CD4-positive, alpha-beta T cell treated with Interleukin-4 for 4 hours (primary cell): Measurements from ENCODE around the gene SPATC1L.
"Not testable (repeated sequence)": the region's sequence is repeated elsewhere in the genome, so short reads cannot be mapped to it uniquely, and the experiment has no call there.

Experiments
- DNase-seq: peaks from one replicate; pipeline ENCODE4 v3.0.0-alpha.2; 2020

The SPATC1L gene

DNA sequence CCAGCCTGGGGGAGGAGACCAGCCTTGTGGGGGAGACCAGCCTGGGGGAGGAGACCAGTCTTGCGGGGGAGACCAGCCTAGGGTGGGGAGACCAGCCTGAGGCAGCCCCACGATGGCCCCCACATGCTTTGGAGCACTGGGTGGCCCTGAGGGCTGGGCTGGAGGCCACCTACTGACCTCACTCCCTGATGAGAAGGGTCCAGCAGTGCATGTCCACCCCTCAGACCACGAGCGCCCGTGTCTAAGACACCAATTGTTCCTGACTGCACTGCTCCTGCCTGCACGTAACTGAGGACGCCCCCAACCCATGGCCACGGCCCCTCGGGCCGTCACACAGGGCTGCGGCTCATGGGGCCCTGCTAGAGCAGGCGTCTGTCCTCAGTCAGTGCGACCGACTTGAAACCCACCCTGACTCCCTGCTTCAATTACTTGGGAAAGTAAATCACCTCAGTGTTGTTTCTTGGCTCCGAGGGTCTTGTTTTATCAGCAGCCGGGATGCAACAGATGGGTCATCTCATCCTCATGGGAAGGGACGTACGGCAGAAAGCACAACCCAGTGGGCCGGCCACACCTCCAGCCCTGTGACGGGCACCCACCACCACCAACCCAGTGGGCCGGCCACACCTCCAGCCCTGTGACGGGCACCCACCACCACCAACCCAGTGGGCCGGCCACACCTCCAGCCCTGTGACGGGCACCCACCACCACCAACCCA lies at the start of gene SPATC1L:
SPATC1L (minus strand) TSS at position 550 of the 715 bp plus-strand sequence. CDS start 1,643 bp downstream, outside the sequence.
- DNase-seq = peak; percentile 30

DNA sequence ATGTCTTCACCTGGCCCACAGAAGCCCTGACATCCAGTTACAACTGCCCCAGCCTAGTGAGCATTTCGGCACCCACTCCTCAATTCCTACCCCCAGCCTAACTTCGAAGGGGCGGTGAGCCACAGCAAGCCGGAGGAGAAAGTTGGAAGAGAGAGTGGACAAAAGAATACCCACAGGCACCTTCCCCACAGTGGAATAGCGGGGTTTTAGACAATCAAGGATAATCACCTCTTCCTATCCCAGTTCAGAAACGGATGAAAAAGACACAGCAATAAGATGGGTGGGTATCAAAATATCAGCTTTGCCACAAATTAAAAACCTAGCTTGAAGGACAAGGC lies 45.6 kb upstream of the SPATC1L start:
- DNase-seq = no peak

DNA sequence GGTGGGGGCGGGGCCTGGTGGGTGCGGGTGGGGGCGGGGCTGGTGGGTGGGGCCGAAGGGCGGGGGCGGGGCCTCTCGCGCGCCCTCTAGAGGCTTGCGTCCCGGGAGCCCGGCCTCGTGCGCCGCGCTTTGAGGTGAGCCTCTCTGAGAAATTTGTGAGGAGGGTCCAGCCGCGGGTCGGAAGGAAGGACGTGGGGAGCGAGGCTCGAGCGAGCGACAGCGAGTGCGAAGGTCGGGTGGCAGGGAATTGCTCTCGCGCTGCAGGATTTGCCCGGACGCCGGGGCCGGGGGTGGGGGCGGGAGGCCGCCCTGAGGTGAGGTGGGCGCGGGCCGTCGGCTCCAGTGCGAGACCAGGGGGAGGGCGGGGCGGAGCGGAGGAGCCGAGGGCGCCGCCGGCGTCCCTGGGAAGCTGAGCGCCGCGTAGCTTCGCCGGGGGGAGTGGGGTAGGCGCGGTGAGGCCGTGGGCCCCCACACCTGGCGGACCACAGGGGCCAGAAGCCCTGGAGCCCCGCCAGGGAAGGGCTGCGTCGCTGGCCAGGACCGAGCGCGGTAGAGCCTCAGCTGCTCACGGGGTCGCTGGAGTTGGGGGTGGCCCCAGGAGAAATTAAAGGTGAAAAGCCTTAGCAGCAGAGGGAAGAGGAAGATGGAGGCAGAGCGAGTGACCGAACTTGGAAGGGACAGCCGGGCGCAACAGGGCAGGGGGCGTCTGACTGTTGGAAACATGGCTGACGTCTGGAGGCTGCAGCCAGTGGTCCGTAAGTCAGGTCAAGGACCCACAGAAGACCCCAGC lies 45.1 kb upstream of the SPATC1L start:
- no peak for DNase-seq

DNA sequence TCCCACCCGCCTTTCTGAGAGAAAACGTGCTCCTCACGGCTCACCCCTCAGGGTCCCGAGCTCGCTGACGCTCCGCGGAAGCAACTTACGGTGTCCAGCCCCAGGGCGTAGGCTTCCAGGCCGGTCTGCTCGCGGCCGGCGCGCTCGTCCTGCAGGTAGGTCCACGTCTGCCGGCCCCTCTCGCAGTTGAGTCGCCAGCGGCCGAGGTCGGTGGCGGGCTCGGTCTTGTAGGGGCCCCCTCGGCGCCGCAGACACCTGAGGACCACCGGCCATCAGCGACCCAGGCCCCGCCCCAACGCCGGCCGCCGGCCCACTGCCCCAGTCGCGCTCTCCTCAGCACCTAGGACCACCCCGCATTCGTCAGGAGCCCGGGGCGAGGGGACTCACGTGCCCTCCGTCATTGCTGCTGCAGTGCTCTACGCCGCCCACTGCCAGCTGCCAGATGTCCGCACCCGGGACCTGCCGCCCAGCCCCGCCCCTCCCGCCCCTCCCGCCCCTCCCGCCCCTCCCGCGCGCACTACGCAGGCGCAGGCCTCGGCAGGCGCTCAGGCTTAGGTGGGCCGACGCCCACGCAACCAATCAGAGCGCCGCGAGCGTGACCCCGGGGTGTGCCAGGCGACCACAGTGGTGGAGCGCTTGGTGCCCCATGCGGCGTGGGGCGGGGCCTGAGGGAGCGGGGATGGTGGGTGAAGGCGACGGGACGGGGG lies 44.2 kb upstream of the SPATC1L start, which contains the start of gene LSS:
LSS (minus strand) TSS at position 430 of the 707 bp plus-strand sequence; CDS start at position 401, 29 bp downstream.
- DNase-seq = peak; percentile 99

DNA sequence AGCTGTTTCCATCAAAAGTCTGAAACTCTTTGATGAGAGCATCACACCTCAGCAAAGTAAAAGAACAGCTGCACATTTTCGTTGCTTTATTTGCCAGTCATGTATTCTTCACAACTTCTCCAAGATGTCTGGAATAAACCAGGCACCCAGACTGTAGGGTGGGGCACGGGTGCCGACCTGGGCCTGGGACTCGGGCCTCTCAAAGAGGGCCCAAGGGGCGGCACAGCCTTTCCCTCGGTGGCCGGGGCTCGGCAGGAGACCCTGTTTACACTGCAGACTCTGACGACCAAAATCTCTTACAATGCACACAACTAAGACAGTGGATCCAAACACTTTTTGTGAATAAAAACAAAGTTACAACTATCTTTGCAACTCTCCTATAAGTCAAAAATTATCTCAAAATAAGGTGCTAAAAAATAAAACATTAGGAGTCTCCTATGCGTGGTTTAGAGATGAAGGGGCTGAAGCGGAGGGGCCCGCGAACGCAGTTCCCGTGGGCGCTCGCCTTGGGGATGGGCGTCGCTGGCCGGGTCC lies 43.6 kb upstream of the SPATC1L start:
- no peak for DNase-seq

DNA sequence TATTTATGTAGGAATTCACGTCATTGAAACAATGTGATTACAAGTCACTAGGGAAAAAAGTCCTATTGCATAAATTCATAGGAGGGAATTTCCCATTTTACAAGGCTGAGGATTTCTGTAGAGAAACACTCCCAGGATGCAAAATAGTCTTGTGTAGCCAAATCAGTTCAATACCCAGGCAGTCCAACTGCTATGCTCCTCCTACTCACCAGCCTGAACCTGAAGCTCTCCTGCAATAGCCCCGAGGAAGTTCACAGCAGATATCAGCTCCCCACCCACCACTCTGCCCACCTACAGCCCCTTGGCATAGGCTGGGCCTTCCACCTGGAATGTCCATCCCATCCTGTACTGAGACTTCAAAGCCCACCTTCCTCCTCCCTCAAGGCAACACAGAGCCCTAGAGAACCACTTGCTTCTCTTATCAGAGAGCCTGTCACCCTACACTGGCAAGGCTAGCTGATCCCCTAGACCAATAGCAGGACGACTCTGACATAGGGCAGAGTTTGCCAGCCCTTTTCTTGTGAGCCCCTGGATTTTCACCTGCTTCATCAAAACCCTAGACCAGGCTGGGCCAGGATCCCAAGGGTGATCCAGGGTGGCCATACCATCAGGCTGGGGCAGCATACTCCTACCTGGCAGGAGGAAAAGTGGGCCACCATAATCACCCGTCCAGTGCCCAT lies 42.8 kb upstream of the SPATC1L start:
- DNase-seq = no peak

DNA sequence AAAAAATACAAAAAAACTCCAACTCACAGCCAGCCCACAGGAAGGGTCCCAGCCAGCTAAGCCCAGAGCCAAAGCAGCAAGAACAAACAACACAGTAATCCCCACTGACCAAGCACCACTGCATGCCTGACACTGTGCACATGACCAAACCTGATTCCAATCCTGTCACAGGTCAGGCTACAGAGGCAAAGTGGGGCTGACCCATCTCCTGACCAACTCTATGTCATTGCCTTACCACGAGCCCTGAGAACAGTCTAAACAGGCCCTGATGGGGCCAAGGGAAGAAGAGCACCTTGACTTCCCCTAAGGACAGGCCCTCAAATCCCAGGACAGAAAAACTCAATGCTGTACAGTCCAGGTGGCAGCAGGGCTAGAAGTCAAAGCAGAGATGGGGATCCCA lies 41.9 kb upstream of the SPATC1L start:
- no peak for DNase-seq

DNA sequence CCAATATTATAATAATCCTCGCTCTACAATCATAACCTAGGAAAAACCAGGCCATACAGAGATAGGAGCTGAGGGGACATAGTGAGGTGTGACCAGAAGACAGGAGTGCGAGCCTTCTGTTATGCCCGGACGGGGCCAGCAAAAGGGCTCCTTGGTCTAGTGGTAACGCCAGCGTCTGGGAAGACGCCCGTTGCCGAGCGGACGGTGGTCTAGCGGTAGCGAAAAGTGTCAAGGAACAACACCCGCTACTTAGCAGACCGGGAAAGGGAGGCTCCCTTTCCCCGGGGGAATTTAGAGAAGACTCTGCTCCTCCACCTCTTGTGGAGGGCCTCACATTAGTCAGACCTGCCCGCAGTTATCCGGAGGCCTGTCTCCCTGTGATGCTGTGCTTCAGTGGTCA lies 39.4 kb upstream of the SPATC1L start:
- DNase-seq = not testable (repeated sequence)

DNA sequence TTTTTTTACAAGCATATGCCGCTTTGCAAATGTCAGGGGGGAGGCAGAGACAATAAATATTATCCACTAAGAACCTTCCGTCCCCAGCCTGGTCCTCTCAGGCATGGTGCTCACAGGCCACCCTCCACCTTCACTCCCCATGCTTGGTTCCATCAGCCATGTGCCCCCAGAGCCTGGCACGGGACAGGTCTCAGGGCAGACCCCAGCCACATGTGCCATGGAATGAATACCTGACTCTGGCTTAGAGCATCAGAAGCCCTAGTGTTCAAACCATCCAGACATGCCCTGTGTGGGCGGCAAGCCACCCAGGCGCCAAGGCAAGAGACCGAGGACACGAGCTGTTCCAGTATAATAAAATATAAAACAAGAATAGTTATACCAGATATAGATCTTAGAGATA lies 39.0 kb upstream of the SPATC1L start:
- DNase-seq = no peak

DNA sequence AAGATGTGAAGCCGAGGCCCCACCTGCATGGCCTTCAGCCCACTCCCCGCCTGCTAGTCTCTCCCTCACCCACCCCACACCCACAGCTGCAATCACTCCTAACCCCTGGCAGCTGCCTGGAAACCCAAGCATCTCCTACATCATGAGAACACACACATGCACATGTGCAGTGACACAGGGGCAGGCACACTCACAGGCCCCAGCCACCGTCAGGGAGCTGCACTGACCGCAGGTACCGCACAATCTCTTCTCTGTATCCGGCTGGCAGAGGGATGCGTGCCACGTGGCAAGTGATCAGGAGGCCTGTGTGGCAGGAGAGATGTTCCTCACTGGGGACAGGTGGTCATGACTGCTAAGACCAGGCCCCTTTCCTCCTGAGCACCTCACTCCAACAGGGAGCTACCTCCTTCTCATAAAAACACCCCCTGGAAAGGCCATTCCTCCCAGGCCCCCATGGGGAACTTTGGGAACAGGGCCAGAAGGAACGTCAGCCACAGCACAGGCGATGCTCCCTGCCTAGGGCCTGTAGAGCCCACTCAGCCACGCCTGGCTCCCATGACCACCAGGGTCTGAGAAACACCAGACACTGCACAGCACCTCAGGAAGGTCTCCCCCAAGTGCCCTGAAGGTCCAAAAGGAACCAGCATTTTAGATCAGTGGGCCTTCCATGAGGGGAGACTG lies 38.3 kb upstream of the SPATC1L start:
- DNase-seq = no peak

DNA sequence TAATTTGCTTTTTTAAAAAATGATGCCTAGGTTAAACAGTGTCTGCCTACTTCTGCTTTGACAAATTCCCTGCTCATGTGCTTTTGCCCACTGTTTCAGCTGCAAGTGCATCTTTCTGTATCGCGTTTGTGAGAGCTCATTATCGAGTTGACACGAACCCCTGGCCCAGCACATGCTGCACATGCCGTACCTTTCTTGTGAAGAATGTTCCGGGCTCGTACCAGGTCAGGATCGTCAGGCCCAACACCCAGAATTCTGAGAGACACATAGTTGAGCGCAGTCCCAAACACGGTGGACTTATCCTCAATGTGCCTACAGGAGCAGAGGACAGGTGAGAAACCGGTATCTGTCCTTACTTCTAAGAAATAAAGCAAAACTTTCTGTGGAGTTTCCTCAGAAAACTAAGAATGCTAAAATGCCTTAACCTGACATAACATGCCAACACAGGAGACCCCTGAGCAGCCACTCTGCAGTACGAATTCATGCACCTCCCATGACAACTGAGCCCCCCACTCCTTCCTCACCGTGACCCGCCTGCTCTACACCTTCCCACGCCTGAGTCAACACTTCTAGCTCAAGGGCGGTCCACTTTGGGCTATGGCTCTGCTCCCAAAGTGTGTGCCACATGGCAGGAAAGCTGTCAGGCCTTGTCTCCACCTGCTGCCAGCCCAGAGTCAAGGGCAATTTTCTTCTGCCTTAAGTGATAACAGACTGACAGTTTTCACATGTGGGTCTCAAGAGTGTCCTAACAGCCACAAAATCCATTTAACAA lies 37.6 kb upstream of the SPATC1L start:
- DNase-seq = no peak

DNA sequence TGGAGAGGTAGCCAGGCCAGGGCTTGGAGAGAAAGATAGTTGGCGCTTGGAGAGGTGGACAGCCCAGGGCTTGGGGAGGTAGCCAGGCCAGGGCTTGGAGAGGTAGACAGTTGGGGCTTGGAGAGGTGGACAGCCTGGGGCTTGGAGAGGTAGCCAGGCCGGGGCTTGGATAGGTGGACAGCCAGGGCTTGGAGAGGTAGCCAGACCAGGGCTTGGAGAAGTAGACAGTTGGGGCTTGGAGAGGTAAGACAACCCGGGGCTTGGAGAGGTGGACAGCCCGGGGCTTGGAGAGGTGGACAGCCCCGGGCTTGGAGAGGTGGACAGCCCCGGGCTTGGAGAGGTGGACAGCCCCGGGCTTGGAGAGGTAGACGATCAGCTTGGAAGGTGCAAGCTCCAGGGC lies 36.6 kb upstream of the SPATC1L start:
- no peak for DNase-seq

DNA sequence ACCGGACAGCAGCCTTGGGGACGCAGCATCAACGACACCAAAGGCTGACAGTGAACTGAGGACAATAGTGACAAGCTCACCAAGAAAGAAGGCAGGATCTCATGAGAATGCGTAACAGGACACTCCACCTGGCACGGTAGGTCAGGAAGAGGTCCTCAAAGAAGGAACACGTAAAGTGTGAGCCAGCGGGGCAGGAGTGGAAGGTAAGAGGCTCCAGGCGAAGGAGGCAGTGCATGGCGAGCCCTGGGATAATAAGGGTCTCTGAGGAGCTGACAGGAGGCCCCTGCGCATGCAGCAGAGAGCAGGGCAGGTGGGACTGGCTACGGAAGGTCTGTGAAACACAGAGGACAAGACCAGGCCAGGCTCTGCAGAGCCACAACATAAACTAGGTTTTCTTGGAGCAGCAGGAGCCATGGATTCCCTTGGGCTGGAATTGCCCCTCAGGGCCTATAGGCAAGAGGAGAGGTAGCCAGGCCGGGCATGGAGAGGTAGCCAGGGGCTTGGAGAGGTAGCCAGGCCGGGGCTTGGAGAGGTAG lies 36.1 kb upstream of the SPATC1L start:
- no peak for DNase-seq

DNA sequence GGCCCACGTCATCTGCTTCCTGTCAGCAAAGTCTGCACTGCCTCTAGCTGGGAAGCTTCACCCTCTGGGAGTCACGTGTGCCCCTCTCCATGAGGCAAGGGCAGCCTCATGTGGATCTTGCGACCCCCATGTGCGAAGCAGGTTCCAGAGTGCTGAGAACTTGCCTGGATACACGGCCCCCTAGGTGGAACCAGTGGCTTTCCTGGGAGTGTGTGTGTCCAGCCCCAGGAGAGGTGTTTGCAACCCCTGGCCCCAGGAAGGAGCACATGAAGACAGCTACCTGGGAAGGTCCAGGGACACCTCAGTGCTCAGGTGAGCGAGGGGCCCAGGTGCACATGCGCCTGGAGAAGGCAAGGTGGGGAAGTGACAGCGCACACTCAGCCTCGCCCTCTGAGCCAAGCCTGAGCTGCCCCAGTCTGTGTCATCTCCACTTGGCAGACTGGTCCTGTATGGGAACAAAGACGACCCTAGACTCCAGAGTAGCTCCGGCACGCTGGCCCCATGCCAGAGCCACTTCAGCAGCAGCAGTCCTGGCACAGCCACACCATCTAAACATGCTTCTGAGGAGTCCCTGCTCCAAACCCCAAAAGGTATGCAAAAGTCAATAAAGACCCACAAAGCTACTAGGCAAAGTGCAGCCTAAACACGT lies 35.5 kb upstream of the SPATC1L start:
- DNase-seq = no peak

DNA sequence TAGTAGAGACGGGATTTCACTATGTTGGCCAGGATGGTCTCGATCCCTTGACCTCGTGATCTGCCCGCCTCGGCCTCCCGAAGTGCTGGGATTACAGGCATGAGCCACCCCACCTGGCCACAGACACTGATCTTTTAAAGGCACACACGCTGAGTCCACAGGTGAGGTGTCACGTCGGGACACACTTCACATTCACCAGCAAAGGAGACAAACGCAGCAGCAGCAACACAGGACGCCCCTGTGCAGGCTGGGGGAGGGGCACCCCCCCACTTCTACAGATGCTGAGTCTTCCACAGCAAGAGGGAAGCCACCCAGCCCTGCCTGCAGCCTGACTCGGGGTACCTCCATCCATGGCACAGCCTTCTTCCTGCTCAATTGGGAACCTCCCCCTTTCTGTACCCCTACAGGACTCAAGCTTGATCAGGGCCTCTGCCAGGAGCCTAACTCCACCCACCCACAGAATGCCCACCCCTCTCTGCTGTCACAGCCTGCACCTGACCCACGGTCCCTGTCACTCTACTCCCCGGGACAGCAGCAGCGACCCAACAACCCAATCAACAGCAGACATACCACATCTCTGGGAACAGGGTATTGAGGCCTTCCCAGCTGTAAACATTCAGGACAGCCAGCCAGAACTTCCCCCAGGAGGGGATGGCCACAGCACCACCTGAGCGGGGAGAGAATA lies 34.8 kb upstream of the SPATC1L start:
- DNase-seq = no peak

DNA sequence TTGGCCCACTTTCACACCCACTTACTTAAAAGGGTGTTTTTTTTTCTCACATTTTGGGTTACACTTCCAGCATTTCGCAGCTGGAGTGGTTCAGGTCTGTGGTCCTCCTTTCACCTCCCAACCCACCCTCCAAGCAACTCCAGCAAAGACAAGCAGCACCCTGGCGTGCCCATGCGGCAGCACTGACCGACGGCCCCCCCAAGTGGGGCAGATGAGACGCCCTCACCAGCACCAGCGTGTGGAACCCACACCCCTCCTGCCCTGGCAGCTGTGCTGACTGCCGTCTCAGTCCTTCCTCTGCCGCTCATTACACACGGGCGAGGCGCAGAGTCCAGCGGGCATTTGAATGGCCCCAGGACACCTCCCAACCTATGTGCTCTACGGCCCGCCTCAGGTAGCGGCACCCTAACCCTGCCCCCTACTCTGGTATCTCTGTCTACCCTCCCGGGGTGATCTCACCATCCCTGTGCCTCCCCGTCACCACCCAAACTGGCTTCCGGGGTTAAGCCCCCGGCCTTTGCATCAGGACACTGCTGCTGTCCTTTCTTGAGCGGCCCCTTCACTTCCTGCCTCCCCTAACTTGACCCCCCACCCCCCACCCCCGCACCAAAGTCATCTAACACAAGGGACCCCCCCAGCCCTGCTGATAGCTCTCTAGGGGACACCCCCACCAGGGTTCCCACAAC lies 33.4 kb upstream of the SPATC1L start:
- DNase-seq = no peak

DNA sequence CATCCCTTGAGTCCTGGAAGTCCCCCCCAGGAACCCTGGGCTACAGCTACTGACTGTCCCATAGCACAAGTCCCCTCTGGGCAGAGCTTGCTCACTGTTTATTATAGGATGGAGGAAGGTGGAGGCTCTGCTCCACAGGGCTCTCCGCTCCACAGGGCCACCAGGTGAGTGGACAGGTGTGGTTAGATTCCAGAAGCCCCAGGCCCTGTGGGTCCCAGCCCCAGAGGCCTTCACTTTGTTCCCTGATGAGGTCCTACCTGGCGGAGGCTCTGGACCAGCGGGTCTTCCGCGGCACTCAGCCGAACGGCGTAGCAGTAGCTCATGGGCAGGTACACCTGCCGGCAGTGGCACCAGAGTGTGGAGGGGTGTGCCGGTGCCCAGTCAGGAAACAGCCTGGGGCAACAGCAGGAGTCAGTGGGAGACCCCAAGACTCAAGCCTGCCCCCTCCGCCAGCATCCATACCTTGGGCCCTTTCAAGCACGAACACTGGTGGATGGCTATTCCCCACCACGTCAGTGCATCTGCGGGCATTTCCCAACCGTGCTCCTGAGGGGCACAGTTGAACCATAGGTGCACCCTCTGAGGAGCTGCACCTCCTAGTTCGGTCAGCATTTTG lies 32.0 kb upstream of the SPATC1L start:
- DNase-seq = no peak

DNA sequence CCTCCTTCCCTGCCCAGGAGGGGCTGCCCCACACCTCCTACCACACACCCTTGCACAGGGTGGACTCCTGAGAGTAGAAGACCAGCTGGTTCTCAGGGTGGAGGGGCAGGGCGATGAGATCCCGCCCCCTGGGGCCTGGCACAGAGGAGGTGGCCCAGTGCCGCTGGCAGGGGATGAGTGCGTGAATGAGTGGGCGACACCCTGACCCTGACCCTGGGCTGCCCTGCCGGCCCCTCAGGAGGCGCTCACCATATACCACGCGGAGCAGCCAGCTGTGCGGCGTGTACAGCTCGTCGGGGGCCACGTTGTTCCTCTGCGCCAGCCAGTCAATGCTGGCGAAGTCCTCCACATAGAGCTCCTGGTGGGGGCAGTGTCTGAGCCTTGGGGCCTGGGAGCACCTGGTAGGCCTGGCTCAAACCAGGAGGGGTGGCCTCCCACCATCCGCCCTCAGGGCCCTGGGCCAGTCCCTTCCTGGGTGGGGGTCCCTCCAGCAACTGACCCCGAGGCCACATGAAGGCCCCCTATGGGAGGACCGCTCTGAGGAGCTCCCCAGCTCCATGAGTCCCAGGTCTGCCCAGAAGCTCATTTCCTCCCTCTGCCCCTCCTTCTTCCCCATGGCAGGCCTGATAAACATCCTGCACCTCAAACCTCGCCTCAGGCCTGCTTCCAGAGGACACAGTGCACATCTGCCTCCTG lies 31.3 kb upstream of the SPATC1L start:
- DNase-seq = no peak
